KBM-7 (cell line): Measurements from ENCODE around the gene LGR5.

Experiments
- DNase-seq: peaks from one replicate; pipeline ENCODE4 v3.0.0-alpha.2; 2015
- in situ Hi-C: fragments of 300-500 bp; cut with MboI; formaldehyde crosslinking; loops from 2 replicates; pipeline ENCODE4 v1.14.3; 2020; ENCODE audit warnings: low sequenced_read_pairs, low pct_unique_long_range_greater_than_20kb, mixed read lengths

Gene LGR5

GRCh38 chr12:71626768-71627167 is 187.2 kb downstream of the LGR5 start:
- in situ Hi-C loops = no loop called here
- DNase-seq = no peak

GRCh38 chr12:71627438-71628002 is 187.9 kb downstream of the LGR5 start:
- in situ Hi-C loops = no loop called here
- no peak for DNase-seq
